ENCODE measurements around the gene TSPAN3. TPM values are rescaled to one million over a fixed set of nuclear protein-coding genes. Genes with fewer than 3 reads are reported as not detected.

Gene TSPAN3
- total RNA-seq, 2 experiments from 2014 or later: 35.2 to 47.2 TPM

- intact Hi-C loops (cut with micrococcal nuclease; ENCODE audit: unreplicated experiment): no loop called here
- no peaks in the 10 kb centered on the region for H3K79me2 ChIP-seq (ENCODE audit: insufficient read depth, low read depth, low read length)
- no peak overlapping the region for H3K4me3 ChIP-seq (ENCODE audit: low read depth, low read length, poor library complexity, severe bottlenecking)
- H3K9me3 ChIP-seq (ENCODE audit: low read length): peaks cover 9% of the 10 kb centered on the region; the same call in 1 of the 2 replicates
- H3K4me2 ChIP-seq (ENCODE audit: low read length): no peak overlapping the region
- ChIA-PET CTCF (ENCODE audit: unreplicated experiment) (no interaction called here), POLR2A (no interaction called here)
- no peaks in the 10 kb centered on the region for H3K9me2 ChIP-seq (ENCODE audit: insufficient read depth, low read length)
- no peaks in the 10 kb centered on the region for H3K36me3 ChIP-seq (ENCODE audit: insufficient read depth, low read length)
- BruUV-seq (replicated peaks): no TSS peak
- no peak for DNase-seq (ENCODE audit: low spot score)
- H4K20me1 ChIP-seq (ENCODE audit: insufficient read depth, low read length): no peaks in the 10 kb centered on the region
- TF ChIP-seq, protein P1, sequence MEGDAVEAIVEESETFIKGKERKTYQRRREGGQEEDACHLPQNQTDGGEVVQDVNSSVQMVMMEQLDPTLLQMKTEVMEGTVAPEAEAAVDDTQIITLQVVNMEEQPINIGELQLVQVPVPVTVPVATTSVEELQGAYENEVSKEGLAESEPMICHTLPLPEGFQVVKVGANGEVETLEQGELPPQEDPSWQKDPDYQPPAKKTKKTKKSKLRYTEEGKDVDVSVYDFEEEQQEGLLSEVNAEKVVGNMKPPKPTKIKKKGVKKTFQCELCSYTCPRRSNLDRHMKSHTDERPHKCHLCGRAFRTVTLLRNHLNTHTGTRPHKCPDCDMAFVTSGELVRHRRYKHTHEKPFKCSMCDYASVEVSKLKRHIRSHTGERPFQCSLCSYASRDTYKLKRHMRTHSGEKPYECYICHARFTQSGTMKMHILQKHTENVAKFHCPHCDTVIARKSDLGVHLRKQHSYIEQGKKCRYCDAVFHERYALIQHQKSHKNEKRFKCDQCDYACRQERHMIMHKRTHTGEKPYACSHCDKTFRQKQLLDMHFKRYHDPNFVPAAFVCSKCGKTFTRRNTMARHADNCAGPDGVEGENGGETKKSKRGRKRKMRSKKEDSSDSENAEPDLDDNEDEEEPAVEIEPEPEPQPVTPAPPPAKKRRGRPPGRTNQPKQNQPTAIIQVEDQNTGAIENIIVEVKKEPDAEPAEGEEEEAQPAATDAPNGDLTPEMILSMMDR (conservative IDR thresholded peaks at IDR 0.05; ENCODE audit: low read length): no peak
- no peak for TF ChIP-seq EZH2phosphoT487 (IDR thresholded peaks at IDR 0.05; ENCODE audit: borderline replicate concordance, low read depth, low read length)
- no peak overlapping the region for H3K27ac ChIP-seq (ENCODE audit: low read depth, low read length, poor library complexity, severe bottlenecking)
- H2AFZ ChIP-seq (ENCODE audit: low read length): no peak overlapping the region
- peaks cover 4% of the 10 kb centered on the region for H3K4me1 ChIP-seq (ENCODE audit: insufficient read depth, low read length, poor library complexity, severe bottlenecking)
These were observed 38.1 kb downstream of the TSPAN3 start for GRCh38 chr15:77032647-77033416.

DNA sequence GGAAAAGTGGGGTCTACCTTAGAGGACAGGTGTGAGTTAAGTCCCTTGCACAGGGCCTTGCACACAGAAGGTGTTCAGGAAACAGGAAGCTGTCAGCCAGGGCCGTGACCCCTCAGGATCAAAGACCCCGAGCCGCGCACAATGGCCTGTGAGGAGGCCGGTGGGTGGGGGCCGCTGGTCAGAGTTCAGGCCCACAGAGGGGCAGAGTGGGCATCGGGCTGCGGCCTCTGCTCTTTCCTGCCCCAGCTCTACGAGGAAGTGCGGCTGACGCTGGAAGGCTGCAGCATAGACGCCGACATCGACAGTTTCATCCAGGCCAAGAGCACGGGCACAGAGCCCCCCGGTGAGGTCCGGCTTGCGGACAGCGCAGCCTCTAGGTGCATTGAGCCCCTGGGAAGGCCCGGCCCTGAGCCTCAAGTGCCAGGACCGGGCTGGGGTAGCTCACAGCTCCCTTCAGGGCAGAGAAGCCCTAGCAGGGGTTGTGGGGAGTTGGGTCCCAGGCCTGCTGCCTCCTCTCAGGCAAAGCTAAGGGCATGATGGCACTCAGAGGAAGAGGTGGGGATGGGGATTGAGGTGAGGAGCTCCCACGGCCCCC is 38.8 kb downstream of the TSPAN3 start:
- H3K4me1 ChIP-seq (ENCODE audit: insufficient read depth, low read length, poor library complexity, severe bottlenecking): peaks cover 4% of the 10 kb centered on the region
- intact Hi-C loops (cut with micrococcal nuclease; ENCODE audit: unreplicated experiment): no loop called here
- CTCF ChIA-PET (ENCODE audit: unreplicated experiment): no interaction called here
- no TSS peak for BruUV-seq (replicated peaks)
- H3K36me3 ChIP-seq (ENCODE audit: insufficient read depth, low read length): no peaks in the 10 kb centered on the region
- TF ChIP-seq, protein P1 (conservative IDR thresholded peaks at IDR 0.05; ENCODE audit: low read length): no peak
- no peak for TF ChIP-seq EZH2phosphoT487 (IDR thresholded peaks at IDR 0.05; ENCODE audit: borderline replicate concordance, low read depth, low read length)
- H3K4me3 ChIP-seq (ENCODE audit: low read depth, low read length, poor library complexity, severe bottlenecking): no peak overlapping the region
- no peaks in the 10 kb centered on the region for H3K79me2 ChIP-seq (ENCODE audit: insufficient read depth, low read depth, low read length)
- no peak for DNase-seq (ENCODE audit: low spot score)
- no peaks in the 10 kb centered on the region for H3K9me2 ChIP-seq (ENCODE audit: insufficient read depth, low read length)
- 0 out of 2 replicates have a peak, but pooled peaks cover 2% of the 10 kb centered on the region for H3K9me3 ChIP-seq (ENCODE audit: low read length)
- H4K20me1 ChIP-seq (ENCODE audit: insufficient read depth, low read length): no peaks in the 10 kb centered on the region
- POLR2A ChIA-PET: no interaction called here
- no peak overlapping the region for H3K4me2 ChIP-seq (ENCODE audit: low read length)
- no peak overlapping the region for H3K27ac ChIP-seq (ENCODE audit: low read depth, low read length, poor library complexity, severe bottlenecking)
- H2AFZ ChIP-seq (ENCODE audit: low read length): no peak overlapping the region

Measured in OCI-LY7 (cell line).